Jurkat, Clone E6-1 (cell line): Measurements from ENCODE around the gene SLC17A4.
"Not testable (repeated sequence)": the region's sequence is repeated elsewhere in the genome, so short reads cannot be mapped to it uniquely, and the experiment has no call there.

ENCODE experiments used
- DNase-seq: peaks from one replicate; pipeline ENCODE4 v3.0.0-alpha.2; 2011; ENCODE audit warnings: low read depth, low spot score
- H3K4me3 ChIP-seq: 2 replicates; pipeline ENCODE4 v1.5.1; 2011; ENCODE audit warnings: mild to moderate bottlenecking, low read length, control low read depth, moderate library complexity

Gene SLC17A4

DNA sequence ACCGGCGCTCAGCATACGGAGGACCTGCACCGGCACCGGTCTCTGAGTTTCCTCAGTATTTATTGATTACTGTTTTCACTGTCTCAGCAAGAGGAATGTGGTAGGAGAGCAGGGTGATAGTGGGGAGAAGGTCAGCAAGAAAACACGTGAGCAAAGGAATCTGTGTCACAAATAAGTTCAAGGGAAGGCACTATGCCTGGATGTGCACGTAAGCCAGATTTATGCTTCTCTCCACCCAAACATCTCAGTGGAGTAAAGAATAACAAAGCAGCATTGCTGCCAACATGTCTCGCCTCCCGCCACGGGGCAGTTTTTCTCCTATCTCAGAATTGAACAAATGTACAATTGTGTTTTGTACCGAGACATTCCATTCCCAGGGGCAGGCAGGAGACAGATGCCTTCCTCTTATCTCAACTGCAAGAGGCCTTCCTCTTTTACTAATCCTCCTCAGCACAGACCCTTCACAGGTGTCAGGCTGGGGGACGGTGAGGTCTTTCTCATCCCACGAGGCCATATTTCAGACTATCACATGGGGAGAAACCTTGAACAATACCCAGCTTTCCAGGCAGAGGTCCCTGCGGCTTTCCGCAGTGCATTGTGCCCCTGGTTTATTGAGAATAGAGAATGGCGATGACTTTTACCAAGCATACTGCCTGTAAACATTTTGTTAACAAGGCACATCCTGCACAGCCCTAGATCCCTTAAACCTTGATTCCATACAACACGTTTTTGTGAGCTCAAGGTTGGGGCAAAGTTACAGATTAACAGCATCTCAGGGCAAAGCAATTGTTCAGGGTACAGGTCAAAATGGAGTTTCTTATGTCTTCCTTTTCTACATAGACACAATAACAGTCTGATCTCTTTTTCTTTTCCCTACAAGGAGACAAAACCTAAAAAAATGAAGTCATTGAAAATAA is 5.7 kb upstream of the SLC17A4 start:
- H3K4me3 ChIP-seq, DNase-seq: not testable (repeated sequence)

DNA sequence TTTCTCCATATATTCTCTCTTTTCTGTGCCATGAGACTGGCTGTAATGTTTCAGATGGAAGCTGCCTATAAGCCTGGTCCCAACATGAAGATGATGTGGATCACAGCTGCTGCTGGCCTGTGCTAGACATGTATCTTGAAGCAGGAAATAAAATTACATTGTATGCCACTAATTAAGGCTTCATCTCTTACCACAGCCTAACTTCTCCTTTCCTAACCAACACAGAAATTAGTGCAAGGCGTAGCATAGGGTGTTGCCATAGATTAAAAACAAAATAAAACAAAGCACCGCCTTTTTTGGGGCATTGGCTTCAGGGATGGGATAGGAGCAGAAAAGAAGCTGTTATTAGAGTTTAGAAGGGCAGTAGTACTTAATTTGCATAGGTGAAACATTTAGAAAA is 4.7 kb upstream of the SLC17A4 start:
- no peak overlapping the region for H3K4me3 ChIP-seq
- no peak for DNase-seq

DNA sequence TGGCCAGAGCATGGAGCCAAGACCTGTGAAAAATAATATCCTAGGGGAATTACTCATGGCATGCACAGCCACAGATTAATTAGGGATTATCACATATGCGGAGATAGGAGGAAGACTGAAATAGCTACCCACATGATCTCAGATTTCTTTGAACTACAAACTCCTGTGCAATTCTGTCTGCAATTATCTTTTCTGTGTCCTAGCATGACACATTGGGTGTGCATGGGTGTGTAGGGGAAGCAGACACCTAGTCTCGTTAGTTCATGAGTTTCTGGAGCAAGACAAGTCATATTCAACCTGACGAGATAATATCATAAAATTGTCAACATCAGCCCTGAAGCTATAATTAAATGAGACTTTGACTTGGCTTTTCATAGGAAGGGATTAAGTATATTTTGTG is 3.6 kb upstream of the SLC17A4 start:
- H3K4me3 ChIP-seq, result no peak overlapping the region
- DNase-seq, result no peak

DNA sequence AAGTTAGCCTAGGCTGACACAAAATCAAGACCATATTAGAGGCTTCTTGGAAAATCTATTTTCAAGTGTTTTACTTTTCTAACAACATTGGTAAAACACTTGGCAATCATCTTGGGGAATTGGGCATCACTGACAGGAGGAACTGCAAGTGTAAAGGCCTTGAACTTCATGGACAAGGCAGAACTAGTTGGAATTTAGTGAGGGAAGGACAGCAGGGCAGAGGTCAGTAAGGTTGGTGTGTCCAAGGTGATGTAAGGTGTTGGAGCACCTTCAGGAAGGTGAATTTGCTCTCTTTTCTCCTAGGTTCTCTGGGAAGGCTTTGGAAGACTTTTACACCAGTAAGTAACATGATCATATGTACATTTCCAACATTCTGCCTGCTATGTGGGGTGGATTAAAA is 1.5 kb upstream of the SLC17A4 start:
- DNase-seq, result no peak
- no peak overlapping the region for H3K4me3 ChIP-seq

DNA sequence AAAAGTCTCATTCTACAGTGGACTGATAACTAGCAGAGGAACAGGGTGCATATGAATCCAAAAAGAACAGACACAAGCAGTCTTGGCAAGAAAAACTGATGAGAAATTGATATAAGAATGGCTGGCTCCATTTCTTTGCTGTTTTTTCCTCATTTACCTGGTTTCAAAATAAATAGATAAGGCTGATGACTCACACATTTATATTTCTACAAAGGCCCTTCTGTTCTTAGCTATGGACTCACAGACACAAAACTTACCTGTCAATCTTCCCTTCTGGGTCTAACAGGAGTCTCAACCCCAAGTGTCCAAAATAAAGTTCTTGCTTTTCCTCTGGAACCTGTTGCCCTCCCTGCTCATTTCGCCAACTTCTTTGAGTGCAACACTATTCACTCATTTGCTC is 941 bp downstream of the SLC17A4 start:
- no peak overlapping the region for H3K4me3 ChIP-seq
- no peak for DNase-seq

DNA sequence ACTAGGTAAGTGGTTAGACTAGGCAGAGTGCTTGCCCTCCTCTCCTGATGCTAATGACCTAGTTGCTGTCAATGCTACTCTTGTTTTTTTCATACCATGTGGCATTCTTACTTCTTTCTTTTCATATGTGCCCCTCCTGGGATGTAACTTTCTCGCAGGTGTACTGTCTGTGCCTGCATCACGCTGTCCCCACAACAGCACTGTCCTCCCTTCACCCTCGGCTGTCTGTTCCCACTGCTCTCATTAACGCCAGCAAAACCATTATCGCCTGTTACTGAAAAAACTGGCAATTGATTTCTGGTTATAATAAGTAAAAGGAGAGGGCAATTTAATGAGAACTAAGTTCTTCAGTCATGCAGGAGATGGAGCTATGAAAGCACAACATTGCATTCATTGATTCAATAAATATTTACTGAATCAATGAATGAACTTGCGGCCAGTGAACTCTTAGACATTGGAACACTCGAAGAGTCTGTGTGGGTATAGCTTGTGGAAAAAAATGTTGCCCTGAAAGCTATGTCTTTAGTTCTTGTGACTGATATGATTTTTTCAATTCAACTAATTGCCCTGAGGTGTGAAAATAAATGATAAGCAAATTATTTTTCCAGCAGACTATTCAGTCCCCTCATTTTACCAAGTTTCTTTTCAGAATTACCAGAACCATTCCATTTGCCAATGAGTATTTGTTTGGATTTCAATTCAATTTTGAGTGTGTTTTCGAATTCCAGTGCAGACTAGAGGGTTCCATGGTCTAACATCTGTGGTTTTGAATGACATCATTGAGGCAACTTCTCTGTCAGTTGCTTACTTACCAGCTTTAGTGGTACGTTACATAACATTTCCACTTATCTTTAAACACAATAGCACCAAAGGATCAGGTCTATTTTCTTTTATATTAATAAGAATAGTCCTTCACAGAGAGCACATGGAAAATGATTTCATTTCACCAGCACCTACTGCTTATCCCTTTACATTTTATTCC is 2.1 kb downstream of the SLC17A4 start:
- no peak for DNase-seq
- H3K4me3 ChIP-seq, result no peak overlapping the region

DNA sequence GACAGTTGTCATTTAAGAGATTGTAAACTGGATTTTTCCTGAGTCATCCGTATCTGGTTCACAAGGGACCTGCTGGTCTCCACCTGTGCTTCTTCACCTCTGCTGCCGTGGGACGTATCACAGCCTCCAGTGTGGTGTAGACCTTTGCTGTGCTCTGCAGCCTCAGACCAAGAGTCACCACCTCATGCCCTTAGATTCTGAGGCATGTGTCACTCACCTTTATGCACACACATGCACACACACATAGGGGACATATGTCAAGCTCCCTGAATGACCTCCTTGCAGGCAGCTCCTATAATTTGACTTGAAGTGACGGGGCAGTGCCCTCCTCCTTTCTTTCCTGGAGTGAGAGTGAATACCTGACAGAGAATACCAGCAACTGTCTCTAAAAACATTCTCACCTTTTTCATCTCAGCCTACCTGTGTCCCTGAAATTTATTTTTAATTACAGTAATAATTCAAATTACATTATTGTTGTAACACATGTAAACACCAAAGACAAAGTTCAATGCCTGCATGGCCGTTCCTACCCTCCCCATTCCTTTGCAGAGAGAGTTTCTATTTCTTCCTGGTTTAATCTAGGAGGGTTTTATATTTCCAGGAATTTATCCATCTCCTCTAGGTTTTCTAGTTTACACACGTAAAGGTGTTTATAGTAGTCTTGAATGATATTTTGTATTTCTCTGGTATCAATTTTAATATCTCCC is 3.5 kb downstream of the SLC17A4 start:
- no peak for DNase-seq

DNA sequence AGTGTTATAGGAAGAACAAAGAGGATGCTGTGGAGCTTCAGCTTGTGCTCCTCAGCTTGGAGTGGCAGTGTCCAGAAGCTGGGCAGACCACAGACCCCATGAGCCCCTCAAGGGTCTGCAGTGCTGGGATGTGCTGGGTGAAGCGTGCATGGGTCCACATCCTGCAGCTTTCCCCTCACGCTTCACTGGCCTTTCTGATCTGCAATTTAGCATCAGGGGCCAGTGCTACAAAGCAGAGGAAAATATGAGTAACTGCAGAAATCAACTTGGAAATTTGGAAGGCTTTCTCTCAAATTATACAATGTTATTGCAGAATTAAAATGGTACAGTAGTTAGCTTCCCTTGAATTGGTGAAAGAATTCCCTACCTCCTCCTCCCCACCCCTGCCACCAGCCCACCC is 10.1 kb downstream of the SLC17A4 start:
- no peak for DNase-seq
- no peak overlapping the region for H3K4me3 ChIP-seq

More for the DNA sequence above, 3.5 kb downstream of the SLC17A4 start:
- no peak overlapping the region for H3K4me3 ChIP-seq

DNA sequence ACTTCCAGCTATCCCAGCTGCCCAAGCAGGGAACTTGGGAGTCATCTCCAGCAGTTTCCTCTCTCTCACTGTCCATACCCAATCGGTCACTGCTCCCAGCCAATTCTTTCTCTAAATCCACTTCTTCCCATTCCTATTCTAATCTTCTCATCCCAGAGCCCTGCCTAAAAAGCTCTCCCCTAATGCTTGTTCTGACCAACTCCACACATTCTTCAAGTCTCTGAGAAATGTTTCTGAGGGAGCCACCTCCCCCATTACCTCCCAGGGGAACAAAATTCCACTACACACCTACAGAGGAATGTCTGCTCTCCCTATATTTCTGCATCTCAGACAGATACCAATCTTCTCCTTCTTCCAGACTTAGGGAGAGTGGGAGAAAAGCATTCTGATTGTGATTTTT is 14.0 kb downstream of the SLC17A4 start:
- H3K4me3 ChIP-seq, result no peak overlapping the region
- DNase-seq, result no peak

DNA sequence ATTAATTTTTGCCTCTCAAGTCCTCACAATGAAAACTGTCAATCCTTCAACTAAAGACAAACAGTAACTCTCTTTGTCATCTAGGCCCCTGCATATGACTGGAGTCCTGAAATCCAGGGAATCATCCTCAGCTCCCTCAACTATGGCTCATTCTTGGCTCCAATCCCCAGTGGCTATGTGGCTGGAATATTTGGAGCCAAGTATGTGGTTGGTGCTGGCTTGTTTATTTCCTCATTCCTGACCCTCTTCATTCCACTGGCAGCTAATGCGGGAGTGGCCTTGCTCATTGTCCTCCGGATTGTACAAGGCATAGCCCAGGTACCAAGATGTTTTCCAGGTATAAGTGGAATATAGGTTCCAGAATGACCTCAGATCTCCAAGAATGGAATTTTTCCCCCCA is 15.4 kb downstream of the SLC17A4 start:
- DNase-seq, result no peak
- no peak overlapping the region for H3K4me3 ChIP-seq

DNA sequence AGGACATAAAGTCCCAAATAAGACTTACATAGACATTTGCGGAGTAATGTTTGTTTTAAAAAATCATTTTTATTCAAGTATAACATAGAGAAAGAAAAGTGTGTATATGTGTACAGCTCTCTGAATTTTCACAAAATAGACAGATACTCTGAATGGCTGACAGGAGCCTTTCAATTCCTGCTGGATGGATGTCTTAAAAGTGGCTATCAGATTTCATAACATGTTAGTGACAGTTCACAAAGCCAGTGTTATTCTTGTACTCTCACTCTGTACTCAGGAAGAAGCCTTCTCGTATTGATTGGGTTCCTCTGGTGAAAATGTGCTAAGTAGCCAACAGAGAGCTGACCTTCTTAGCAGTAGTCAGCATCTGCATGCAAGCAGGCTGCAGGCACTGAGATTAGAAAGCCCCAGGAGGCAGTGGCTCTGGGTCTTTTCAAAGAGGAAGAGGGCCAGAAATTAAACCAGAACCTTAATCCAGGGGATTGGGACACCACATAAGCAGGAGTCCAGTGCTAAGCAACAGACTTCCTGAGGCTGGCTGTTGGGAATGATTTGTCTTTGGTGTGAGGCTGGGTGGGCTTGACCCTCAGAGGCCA is 19.7 kb downstream of the SLC17A4 start:
- H3K4me3 ChIP-seq, result no peak overlapping the region
- no peak for DNase-seq

DNA sequence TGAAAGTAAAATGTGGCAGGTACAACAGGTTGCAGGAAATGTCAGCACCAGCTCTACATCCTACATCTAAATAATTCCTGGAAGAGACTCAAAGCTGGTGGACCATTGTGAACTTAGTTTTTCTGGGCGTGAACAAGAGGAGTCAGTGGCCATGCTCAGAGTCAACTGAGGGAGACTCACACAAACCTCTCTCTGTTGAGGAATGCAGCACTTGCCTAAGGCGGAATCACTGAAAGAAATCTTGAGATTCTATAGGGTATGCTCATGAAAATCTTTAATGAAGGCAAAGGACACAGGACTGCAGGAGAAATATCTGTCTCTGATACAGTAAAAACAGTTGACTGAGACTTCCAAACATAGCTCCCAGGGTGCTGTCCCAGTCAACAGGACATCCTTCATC is 22.5 kb downstream of the SLC17A4 start:
- no peak for DNase-seq
- no peak overlapping the region for H3K4me3 ChIP-seq

DNA sequence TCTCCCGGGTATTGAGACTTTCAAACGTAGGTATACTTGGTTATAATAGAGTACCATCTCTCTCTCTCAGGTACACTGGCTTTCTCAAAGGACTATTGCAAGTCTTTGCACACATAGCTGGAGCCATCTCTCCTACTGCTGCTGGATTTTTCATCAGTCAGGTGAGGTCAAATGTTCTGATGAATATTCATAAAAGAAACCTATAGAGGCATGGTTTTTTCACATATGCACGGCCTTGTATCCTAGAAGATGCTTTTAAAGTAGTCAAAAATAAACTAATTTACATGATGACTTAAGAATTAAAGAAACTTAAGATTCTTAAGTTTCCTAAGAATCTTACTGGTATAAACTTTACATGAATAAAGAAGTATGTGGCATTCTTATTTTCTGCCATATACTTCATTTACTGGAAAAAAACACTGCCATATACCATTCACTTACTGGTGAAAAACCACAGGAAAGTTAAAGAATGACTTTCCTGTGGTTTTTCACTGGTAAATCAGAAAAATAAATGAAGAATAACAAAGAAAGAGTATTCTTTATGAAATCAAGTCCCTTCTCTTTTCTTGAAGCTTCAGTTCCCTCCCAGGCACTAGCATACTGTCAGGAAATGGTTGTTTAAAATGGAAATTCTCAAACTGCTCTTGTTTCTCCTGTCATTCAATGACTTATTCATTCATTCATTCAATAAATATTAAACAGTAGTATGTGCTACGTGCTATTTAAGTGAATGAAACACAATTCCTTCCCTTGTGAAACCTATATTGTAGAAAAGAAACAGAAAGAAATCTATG is 23.5 kb downstream of the SLC17A4 start:
- no peak overlapping the region for H3K4me3 ChIP-seq
- no peak for DNase-seq

DNA sequence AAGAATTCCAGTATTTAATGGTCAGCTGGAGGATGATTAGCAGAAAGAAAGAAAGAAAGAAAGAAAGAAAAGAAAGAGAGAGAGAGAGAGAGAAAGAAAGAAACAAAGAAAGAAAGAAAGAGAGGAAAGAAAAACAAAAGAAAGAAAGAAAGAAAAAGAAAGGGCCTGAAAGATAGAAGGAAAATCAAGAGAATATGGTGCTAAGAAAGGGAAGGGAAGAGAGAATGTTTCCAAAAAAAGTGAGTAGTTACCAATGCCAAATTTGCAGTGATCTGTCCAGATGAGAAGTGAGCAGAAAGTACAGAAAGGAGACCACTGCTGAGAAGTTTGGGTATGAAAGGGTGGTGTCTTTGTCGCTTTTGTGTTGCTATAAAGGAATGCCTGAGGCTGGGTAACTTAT is 26.6 kb downstream of the SLC17A4 start:
- no peak for DNase-seq
- H3K4me3 ChIP-seq, result no peak overlapping the region

DNA sequence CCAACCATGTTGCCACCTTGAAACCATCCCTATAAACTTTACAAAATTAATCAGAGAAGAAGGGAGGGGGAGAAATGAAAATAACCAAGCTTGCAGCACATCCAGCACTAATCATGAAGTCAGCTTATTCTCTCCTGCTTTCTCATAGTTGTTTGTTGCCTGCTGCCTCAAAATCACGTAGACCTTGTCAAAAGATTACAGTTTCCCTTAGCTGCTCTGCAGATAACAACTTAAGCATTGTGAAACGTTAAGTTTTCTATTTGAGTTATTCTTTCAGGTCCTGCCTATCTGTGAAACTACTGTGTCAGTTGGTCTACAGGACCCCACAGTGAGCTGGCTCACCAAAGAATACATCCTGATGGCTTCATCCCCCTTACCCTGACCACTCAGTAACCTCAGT is 32.9 kb downstream of the SLC17A4 start:
- H3K4me3 ChIP-seq, result no peak overlapping the region
- no peak for DNase-seq

DNA sequence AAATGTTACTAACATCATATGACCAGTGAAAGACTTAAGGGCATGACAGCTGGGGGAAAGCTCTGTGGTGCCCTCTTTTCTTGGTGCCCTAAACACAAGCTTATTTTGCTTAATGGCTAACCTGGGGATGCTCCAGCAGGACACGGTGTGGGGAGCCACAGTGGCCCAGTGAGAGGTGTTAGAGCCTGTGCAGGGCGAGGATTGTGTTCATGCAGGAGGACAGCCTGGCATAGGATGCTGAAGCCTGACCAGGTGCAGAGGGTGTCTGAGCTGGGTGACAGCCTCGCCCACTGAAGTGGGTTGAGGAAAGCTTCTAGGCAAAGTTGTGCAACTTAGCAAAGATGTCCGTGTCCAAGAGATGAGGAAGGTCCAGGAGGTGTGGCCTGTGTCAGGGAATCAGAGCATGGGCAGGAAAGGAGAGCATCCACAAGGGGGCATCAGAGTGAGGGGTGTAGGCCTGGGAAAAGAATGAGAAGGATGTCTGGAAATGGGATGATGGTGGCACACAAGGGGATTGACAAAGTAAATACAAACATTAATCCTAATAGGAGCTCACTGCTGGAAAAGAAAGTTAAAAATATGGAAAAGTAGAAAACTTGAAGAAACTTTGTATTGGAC is 33.9 kb downstream of the SLC17A4 start:
- no peak overlapping the region for H3K4me3 ChIP-seq
- DNase-seq, result peak; percentile 18

DNA sequence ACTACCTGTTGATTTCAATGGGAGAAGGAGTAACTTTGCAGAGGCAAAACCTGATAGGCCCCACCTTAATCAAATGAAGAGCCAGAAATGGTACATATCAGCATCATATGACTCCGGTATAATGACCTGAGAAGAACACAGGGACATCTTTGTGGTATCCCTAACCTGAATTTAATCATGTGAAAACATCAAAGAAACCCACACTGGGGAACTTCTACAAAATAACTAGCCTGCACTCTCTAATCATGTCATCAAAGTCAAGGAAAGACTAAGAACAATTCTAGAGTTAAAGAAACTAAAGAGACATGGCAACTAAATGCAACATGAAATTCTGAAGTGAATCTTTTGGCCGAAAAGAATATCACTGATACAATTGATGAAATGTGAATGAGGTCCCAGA is 34.9 kb downstream of the SLC17A4 start:
- H3K4me3 ChIP-seq, result no peak overlapping the region
- no peak for DNase-seq

DNA sequence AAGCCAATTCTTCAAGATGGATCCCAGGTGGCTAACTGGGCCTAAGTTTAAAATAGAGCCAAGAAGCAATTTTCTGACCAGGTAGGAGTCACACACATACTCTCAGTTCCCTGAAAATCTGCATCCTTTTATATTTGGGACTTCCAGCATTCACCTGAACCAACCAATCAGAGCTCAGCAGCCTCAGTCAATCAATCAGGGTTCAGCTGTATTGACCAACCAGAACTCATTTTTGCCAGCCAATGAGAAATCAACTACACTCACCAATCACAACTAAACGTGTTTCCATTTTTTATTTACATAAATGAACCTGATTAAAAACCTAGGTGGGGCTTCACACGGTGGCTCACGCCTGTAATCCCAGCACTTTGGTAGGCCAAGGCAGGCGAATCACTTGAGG is 37.5 kb downstream of the SLC17A4 start:
- no peak for DNase-seq
- no peak overlapping the region for H3K4me3 ChIP-seq
